Colonic mucosa (tissue), 4 donors: ENCODE measurements around the gene MEGF6. TPM values are rescaled to one million over a fixed set of nuclear protein-coding genes. Genes with fewer than 3 reads are reported as not detected.

ENCODE experiments used
- DNase-seq: peaks from one replicate; pipeline ENCODE4 v3.0.0-alpha.2; 2020
- H3K27ac ChIP-seq: fragments of 200-600 bp; one replicate; pipeline ENCODE4 v1.8.0; 2021
- H3K27me3 ChIP-seq: fragments of 200-600 bp; one replicate; pipeline ENCODE4 v1.8.0; 2021
- H3K36me3 ChIP-seq: fragments of 200-600 bp; one replicate; pipeline ENCODE4 v1.8.0; 2021
- H3K4me1 ChIP-seq: fragments of 200-600 bp; one replicate; pipeline ENCODE4 v1.8.0; 2021; ENCODE audit warnings: mild to moderate bottlenecking
- H3K4me3 ChIP-seq: fragments of 200-600 bp; one replicate; pipeline ENCODE4 v1.8.0; 2021
- H3K9ac ChIP-seq, 2 donors: one replicate each; pipeline ENCODE4 v1.7.0; 2013; ENCODE audit warnings: control low read depth in 2 of 2, low read depth in 2 of 2, low read length in 2 of 2
- H3K9me3 ChIP-seq: fragments of 200-600 bp; one replicate; pipeline ENCODE4 v1.8.0; 2021
- CTCF ChIP-seq: fragments of 200-600 bp; IDR thresholded peaks from one replicate; pipeline ENCODE4 v1.8.0; 2022; ENCODE audit warnings: antibody characterized with exemption, mild to moderate bottlenecking
- intact Hi-C: fragments of 100-400 bp; cut with DNase I; formaldehyde crosslinking; loops from one replicate; pipeline ENCODE4 v1.14.1; 2022
- total RNA-seq, 2 donors: library from RNA; stranded (reverse); fragmentation: NEBNext Ultra II Directional in 1 of 2; extraction: Animal tissue kit (Norgen Biotek cat#: 25700) in 1 of 2; gene quantifications; one replicate each; pipeline ENCODE4 v1.2.1, GENCODE V29; 2021
- donor health status: healthy.
- donor health status: DM: no; HTN: no; CAD: no.
- donor health status: DM: no; HTN: no; CAD: no.

MEGF6 gene
- total RNA-seq, 2 donors from 2014 or later: 5.2 to 6.4 TPM

GRCh38 chr1:3638027-3638426 lies 26.7 kb upstream of the MEGF6 start:
- Histone ChIP-seq H3K9ac (no peak overlapping the region), H3K36me3 (peaks cover 8% of the 10 kb centered on the region), H3K9me3 (no peaks in the 10 kb centered on the region), H3K4me3 (no peak overlapping the region), H3K27me3 (no peaks in the 10 kb centered on the region), H3K27ac (no peak overlapping the region), H3K4me1 (no peaks in the 10 kb centered on the region)
- no peak for DNase-seq
- TF ChIP-seq CTCF: no peak
- intact Hi-C loops: no loop called here

- no peaks in the 10 kb centered on the region for H3K4me1 ChIP-seq
- H3K4me3 ChIP-seq: no peak overlapping the region
- no peak overlapping the region for H3K27ac ChIP-seq
- intact Hi-C loops: no loop called here
- H3K27me3 ChIP-seq: no peaks in the 10 kb centered on the region
- no peaks in the 10 kb centered on the region for H3K9me3 ChIP-seq
- no peak for TF ChIP-seq CTCF
- H3K36me3 ChIP-seq: peaks cover 8% of the 10 kb centered on the region
- H3K9ac ChIP-seq: no peak overlapping the region
- no peak for DNase-seq
Measured at GRCh38 chr1:3636531-3636930, 25.2 kb upstream of the MEGF6 start.

GRCh38 chr1:3636080-3636479 lies 24.8 kb upstream of the MEGF6 start:
- Histone ChIP-seq H3K9ac (no peak overlapping the region), H3K9me3 (no peaks in the 10 kb centered on the region), H3K4me3 (no peak overlapping the region), H3K4me1 (no peaks in the 10 kb centered on the region), H3K36me3 (peaks cover 8% of the 10 kb centered on the region), H3K27ac (no peak overlapping the region), H3K27me3 (no peaks in the 10 kb centered on the region)
- intact Hi-C loops: no loop called here
- no peak for DNase-seq
- no peak for TF ChIP-seq CTCF

GRCh38 chr1:3634059-3634800 lies 22.9 kb upstream of the MEGF6 start:
- no peak overlapping the region for H3K27ac ChIP-seq
- no peaks in the 10 kb centered on the region for H3K9me3 ChIP-seq
- H3K9ac ChIP-seq: no peak overlapping the region
- no peak for TF ChIP-seq CTCF
- no peak for DNase-seq
- intact Hi-C loops: no loop called here
- H3K4me1 ChIP-seq: no peaks in the 10 kb centered on the region
- no peaks in the 10 kb centered on the region for H3K27me3 ChIP-seq
- no peak overlapping the region for H3K4me3 ChIP-seq
- H3K36me3 ChIP-seq: peaks cover 8% of the 10 kb centered on the region

GRCh38 chr1:3633344-3634058 lies 22.2 kb upstream of the MEGF6 start:
- no peak for DNase-seq
- H3K27ac ChIP-seq: no peak overlapping the region
- intact Hi-C loops: no loop called here
- H3K27me3 ChIP-seq: no peaks in the 10 kb centered on the region
- no peaks in the 10 kb centered on the region for H3K9me3 ChIP-seq
- no peaks in the 10 kb centered on the region for H3K4me1 ChIP-seq
- H3K4me3 ChIP-seq: no peak overlapping the region
- TF ChIP-seq CTCF: no peak
- H3K36me3 ChIP-seq: peaks cover 8% of the 10 kb centered on the region
- H3K9ac ChIP-seq: no peak overlapping the region
